Measurements from ENCODE around the gene PRKCE. TPM values are rescaled to one million over a fixed set of nuclear protein-coding genes. Genes with fewer than 3 reads are reported as not detected.

PRKCE gene
- total RNA-seq, 1 experiment from 2014 or later = 14.8 TPM

GRCh38 chr2:45808294-45808800 lies 156.9 kb downstream of the PRKCE start (continued):
- no peak for TF ChIP-seq CBX3 (IDR thresholded peaks at IDR 0.05; ENCODE audit: low read depth)

GRCh38 chr2:45809205-45809604 lies 157.7 kb downstream of the PRKCE start:
- CTCF ChIA-PET = no interaction called here
- intact Hi-C loops (cut with micrococcal nuclease) = no loop called here
- no TSS peak for BruUV-seq (replicated peaks)

More at GRCh38 chr2:45809205-45809604, 157.7 kb downstream of the PRKCE start:
- no peaks in the 10 kb centered on the region for H3K79me2 ChIP-seq (ENCODE audit: insufficient read depth, low read length)
- ATAC-seq (no peak), DNase-seq (ENCODE audit: low read depth, low spot score) (no peak)
- ChIA-PET POLR2A (no interaction called here), RAD21 (ENCODE audit: low non-redundant PET in 1 of 2, low total read pairs in 2 of 2, uncharacterized antibody in 2 of 2, unreplicated experiment in 2 of 2) (no interaction called here)
- no peak for TF ChIP-seq ZNF274 (IDR thresholded peaks at IDR 0.05; ENCODE audit: low read depth, low read length)
- TF ChIP-seq CEBPB (IDR thresholded peaks at IDR 0.05; ENCODE audit: low read depth) = no peak
- no peak for TF ChIP-seq ZBTB33 (IDR thresholded peaks at IDR 0.05; ENCODE audit: extremely low read depth, insufficient replicate concordance, low read length)
- TF ChIP-seq MAX (IDR thresholded peaks at IDR 0.05) = no peak
- no peak for TF ChIP-seq JUND (IDR thresholded peaks at IDR 0.05)
- no peak for TF ChIP-seq SP1 (IDR thresholded peaks at IDR 0.05; ENCODE audit: low read depth)
- TF ChIP-seq CBX3 (IDR thresholded peaks at IDR 0.05; ENCODE audit: low read depth) = no peak
- no peak for TF ChIP-seq CTCF (IDR thresholded peaks at IDR 0.05 in 2 of 3, conservative IDR thresholded peaks at IDR 0.05 in 1 of 3; ENCODE audit: borderline replicate concordance in 1 of 3, insufficient read depth in 1 of 3, low read depth in 2 of 3, low read length in 2 of 3)
- TF ChIP-seq POLR2A (IDR thresholded peaks at IDR 0.05; ENCODE audit: borderline replicate concordance, extremely low read depth, insufficient read depth, insufficient read length) = no peak
- TF ChIP-seq RAD21 (IDR thresholded peaks at IDR 0.05; ENCODE audit: low read depth) = no peak
- no peak overlapping the region for H3K4me2 ChIP-seq (ENCODE audit: low read length)
- peaks cover 0 to 20% of the 10 kb centered on the region in 2 experiments; a peak in 1 of 4 replicates for H3K4me1 ChIP-seq (ENCODE audit: control insufficient read depth in 1 of 2, insufficient read depth in 2 of 2, low read length in 2 of 2)
- no peak overlapping the region for H3K4me3 ChIP-seq (replicated peaks in 1 of 2; ENCODE audit: low read depth in 1 of 2, low read length in 2 of 2)
- H3K27ac ChIP-seq (ENCODE audit: low read depth, low read length) = no peak overlapping the region
- no peaks in the 10 kb centered on the region for H3K9me2 ChIP-seq (ENCODE audit: insufficient read depth)
- no peaks in the 10 kb centered on the region for H3K9me3 ChIP-seq (ENCODE audit: control insufficient read depth in 1 of 2, insufficient read depth in 1 of 2, low read depth in 1 of 2, low read length in 2 of 2)
- H3K27me3 ChIP-seq (ENCODE audit: insufficient read depth, low read length) = no peaks in the 10 kb centered on the region
- no peak overlapping the region for H3K9ac ChIP-seq (ENCODE audit: low read length)
- no peak overlapping the region for H2AFZ ChIP-seq (ENCODE audit: low read depth, low read length, poor library complexity, severe bottlenecking)
- no peaks in the 10 kb centered on the region for H4K20me1 ChIP-seq (ENCODE audit: insufficient read depth)
- no peaks in the 10 kb centered on the region for H3K36me3 ChIP-seq (ENCODE audit: control insufficient read depth in 1 of 2, insufficient read depth in 2 of 2, low read length in 2 of 2)
